ENCODE data around the gene GPR12.

Gene GPR12

DNA sequence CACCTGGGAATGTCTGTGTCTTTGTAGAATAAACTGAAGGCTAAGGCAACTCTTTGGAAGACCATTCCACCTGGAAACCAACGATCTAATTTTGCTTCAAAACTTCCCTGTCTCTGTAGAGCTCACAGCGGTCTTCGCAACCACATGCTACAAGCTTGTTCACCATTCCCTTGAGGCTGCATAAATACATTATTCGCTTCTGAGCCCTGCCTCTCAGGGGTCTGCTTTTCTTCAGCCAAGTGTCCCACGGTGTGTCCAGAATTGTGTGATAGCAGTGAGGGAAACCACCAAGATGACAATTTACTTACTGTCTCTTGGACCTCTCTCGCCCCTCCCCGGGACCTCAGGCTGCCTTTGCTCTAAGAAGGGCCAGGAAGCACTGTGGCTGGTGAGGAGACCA, 51.1 kb downstream of the GPR12 start:
- in situ Hi-C loops (cut with MboI; ENCODE audit: low pct_unique_long_range_greater_than_20kb, low sequenced_read_pairs, unreplicated experiment), result no loop called here
- DNase-seq (ENCODE audit: low spot score), result no peak
- TF ChIP-seq, protein P1, sequence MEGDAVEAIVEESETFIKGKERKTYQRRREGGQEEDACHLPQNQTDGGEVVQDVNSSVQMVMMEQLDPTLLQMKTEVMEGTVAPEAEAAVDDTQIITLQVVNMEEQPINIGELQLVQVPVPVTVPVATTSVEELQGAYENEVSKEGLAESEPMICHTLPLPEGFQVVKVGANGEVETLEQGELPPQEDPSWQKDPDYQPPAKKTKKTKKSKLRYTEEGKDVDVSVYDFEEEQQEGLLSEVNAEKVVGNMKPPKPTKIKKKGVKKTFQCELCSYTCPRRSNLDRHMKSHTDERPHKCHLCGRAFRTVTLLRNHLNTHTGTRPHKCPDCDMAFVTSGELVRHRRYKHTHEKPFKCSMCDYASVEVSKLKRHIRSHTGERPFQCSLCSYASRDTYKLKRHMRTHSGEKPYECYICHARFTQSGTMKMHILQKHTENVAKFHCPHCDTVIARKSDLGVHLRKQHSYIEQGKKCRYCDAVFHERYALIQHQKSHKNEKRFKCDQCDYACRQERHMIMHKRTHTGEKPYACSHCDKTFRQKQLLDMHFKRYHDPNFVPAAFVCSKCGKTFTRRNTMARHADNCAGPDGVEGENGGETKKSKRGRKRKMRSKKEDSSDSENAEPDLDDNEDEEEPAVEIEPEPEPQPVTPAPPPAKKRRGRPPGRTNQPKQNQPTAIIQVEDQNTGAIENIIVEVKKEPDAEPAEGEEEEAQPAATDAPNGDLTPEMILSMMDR (IDR thresholded peaks at IDR 0.05; ENCODE audit: extremely low read depth, insufficient read depth, missing control alignments), result no peak

DNA sequence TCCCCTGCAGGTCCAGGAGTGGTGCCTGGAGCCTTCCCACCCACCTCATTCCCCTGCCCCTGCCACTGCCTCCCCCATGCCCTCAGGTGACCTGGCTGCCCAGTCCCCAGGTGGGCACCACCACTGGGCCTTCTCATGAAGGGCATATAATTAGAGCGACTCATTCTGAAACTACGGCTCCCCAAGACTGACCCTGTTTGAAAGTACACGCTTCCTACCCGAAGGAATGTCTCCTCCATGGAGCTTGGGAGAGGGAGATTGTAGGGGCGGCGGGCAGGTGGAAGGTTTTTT, 52.6 kb downstream of the GPR12 start:
- TF ChIP-seq, protein P1 (IDR thresholded peaks at IDR 0.05; ENCODE audit: extremely low read depth, insufficient read depth, missing control alignments), result no peak
- DNase-seq (ENCODE audit: low spot score), result no peak
- in situ Hi-C loops (cut with MboI; ENCODE audit: low pct_unique_long_range_greater_than_20kb, low sequenced_read_pairs, unreplicated experiment), result no loop called here

DNA sequence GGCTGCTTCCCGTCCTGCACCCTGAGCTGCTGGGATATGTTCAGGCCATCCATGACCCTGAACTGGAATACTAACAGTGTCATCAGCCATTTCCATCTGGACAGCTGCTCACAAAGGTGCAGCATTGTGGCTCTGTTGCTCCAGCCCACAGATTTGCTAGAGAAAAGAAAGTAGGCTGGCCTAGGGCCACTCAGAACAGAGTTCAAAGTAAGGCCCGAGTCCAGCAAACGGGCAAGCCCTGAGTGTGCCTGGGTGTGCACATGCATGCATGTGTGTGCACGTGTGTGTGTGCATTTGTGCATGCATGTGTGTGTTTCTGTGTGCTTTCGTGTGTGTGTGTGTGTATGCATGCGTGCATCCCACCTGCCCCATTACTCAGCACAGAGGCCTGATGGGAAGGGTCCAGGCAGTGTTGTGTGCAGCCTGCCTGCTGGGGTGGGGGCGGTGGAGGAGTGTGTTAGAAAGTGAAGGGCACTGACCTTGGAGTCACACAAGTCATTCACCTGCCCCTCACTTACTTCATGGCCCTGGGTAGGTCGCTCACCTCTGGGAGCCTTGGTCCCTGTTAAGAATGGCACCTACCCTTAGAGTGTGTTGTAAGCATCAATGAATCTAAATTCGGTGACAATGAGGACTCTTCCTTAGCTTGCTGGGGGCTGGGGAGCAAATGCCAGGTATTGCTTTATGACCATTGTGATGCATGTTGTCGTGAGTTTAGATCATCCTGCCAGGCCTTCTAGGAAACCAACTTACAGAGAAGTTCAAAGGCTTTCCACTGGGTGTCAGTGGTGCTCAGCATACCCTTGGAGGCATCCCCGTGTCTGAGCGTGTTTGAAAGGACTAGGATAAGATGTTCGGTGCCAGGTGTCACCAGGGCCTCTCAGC, 53.2 kb downstream of the GPR12 start:
- peak; percentile 53 for DNase-seq (ENCODE audit: low spot score)
- in situ Hi-C loops (cut with MboI; ENCODE audit: low pct_unique_long_range_greater_than_20kb, low sequenced_read_pairs, unreplicated experiment), result no loop called here
- TF ChIP-seq, protein P1 (IDR thresholded peaks at IDR 0.05; ENCODE audit: extremely low read depth, insufficient read depth, missing control alignments), result peak; percentile 46

DNA sequence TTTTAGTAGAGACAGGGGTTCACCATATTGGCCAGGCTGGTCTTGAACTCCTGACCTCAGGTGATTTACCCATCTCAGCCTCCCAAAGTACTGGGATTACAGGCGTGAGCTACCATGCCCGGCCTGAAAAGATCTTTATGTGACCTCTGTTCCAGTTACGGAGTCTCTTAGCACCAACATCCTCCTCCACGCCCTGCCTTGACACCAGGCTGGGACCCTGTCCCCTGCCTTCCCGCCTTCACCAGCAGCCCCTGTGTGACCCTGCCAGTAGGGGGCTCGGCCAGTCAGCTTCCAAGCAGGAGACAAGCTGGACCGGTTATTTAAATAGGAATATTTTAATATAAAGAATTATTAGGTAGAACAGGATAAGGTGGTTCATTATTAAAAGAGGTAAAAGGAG, 54.2 kb downstream of the GPR12 start:
- DNase-seq (ENCODE audit: low spot score), result no peak
- TF ChIP-seq, protein P1 (IDR thresholded peaks at IDR 0.05; ENCODE audit: extremely low read depth, insufficient read depth, missing control alignments), result no peak
- in situ Hi-C loops (cut with MboI; ENCODE audit: low pct_unique_long_range_greater_than_20kb, low sequenced_read_pairs, unreplicated experiment), result no loop called here

DNA sequence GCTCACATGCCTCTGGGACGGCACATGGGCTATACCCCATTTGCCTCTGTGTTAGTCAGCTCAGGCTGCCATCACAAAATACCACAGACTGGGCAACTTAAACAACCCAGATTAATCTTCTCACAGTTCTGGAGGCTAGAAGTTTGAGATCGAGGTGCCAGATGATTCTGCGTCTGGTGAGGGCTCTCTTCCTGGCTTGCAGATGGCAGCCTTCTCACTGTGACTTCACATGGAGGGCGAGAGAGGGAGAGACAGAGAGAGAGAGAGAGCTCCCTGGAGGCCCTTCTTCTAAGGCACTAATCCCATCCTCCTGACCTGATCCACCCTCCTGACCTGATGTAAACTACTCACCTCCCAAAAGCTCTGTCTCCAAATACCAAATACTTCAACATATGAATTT, 55.0 kb downstream of the GPR12 start:
- in situ Hi-C loops (cut with MboI; ENCODE audit: low pct_unique_long_range_greater_than_20kb, low sequenced_read_pairs, unreplicated experiment), result no loop called here
- TF ChIP-seq, protein P1 (IDR thresholded peaks at IDR 0.05; ENCODE audit: extremely low read depth, insufficient read depth, missing control alignments), result no peak
- no peak for DNase-seq (ENCODE audit: low spot score)

All from GM13977 (cell line).